OCI-LY7 (cell line): ENCODE data around the gene MRM1.

Experiments used
- CTCF ChIP-seq: fragments of 200-600 bp; sonication (generic); conservative IDR thresholded peaks from 2 replicates; pipeline ENCODE4 v1.5.1; 2014; ENCODE audit warnings: mild to moderate bottlenecking, antibody characterized with exemption, low read length, moderate library complexity, mixed read lengths
- EZH2phosphoT487 ChIP-seq: fragments of 200-600 bp; sonication (generic); IDR thresholded peaks from 2 replicates; pipeline ENCODE4 v1.6.1; 2018; ENCODE audit warnings: low read depth, borderline replicate concordance, mild to moderate bottlenecking, mixed run types, antibody characterized with exemption, low read length, moderate library complexity, mixed read lengths

GRCh38 chr17:36608280-36608679, 6.9 kb downstream of the MRM1 start:
- TF ChIP-seq CTCF (no peak), EZH2phosphoT487 (no peak)
